Progenitor cell of endocrine pancreas (in vitro differentiated cells): ENCODE data around the gene SQOR. TPM values are rescaled to one million over a fixed set of nuclear protein-coding genes. Genes with fewer than 3 reads are reported as not detected.
A peak's percentile ranks its signal among the peaks of the same experiment; 100 is the strongest.

Source experiments
- DNase-seq: peaks from one replicate; pipeline ENCODE4 v3.0.0; 2021; ENCODE audit warnings: low spot score; ENCODE audit not compliant: unreplicated experiment
- H3K27ac Mint-ChIP-seq: 2 replicates; pipeline ENCODE4 v1.8.0; 2021; ENCODE audit warnings: mild to moderate bottlenecking, moderate library complexity, mixed read lengths
- H3K27me3 Mint-ChIP-seq: 2 replicates; pipeline ENCODE4 v1.8.0; 2021; ENCODE audit warnings: mixed read lengths
- H3K36me3 Mint-ChIP-seq: 2 replicates; pipeline ENCODE4 v1.8.0; 2022; ENCODE audit warnings: mixed read lengths; ENCODE audit not compliant: insufficient read depth
- H3K4me1 Mint-ChIP-seq: 2 replicates; pipeline ENCODE4 v1.8.0; 2021; ENCODE audit warnings: low read depth, mixed read lengths
- H3K4me3 Mint-ChIP-seq: 2 replicates; pipeline ENCODE4 v1.8.0; 2021; ENCODE audit warnings: low read depth, mild to moderate bottlenecking, moderate library complexity, mixed read lengths
- H3K9me3 Mint-ChIP-seq: 2 replicates; pipeline ENCODE4 v1.8.0; 2021; ENCODE audit warnings: low read depth, mixed read lengths
- total RNA-seq: library from RNA; stranded (reverse); gene quantifications from 2 replicates; pipeline ENCODE4 v1.2.1, GENCODE V29; 2021
- TF ChIP-seq, protein P1 (sequence below): fragments of 200-600 bp; sonication (generic); IDR thresholded peaks from one replicate; pipeline ENCODE4 v1.5.0; 2021; ENCODE audit warnings: antibody characterized with exemption, mild to moderate bottlenecking; ENCODE audit not compliant: unreplicated experiment

Gene SQOR
- total RNA-seq, 1 donor from 2014 or later: 39.3 TPM

DNA sequence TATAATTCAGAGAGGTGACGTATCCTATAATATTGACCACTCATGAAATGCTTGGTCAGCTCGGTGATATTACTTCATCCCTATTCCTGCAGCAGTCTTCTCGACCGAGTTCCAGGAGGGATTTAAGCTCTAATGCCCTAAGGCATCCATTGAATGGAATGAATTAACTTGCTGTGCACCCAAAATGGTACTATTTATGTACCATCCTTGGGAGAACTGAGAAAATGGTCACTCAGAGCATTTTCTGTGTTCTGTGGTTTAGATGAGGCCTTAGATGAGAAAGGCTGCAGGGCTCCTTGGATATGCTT, 47.0 kb upstream of the SQOR start:
- Mint-ChIP-seq H3K4me3 (peak overlapping the region; percentile 98), H3K27me3 (no peaks in the 10 kb centered on the region), H3K4me1 (peaks cover 36% of the 10 kb centered on the region), H3K36me3 (no peaks in the 10 kb centered on the region), H3K9me3 (no peaks in the 10 kb centered on the region), H3K27ac (peak overlapping the region; percentile 100)
- TF ChIP-seq, protein P1, sequence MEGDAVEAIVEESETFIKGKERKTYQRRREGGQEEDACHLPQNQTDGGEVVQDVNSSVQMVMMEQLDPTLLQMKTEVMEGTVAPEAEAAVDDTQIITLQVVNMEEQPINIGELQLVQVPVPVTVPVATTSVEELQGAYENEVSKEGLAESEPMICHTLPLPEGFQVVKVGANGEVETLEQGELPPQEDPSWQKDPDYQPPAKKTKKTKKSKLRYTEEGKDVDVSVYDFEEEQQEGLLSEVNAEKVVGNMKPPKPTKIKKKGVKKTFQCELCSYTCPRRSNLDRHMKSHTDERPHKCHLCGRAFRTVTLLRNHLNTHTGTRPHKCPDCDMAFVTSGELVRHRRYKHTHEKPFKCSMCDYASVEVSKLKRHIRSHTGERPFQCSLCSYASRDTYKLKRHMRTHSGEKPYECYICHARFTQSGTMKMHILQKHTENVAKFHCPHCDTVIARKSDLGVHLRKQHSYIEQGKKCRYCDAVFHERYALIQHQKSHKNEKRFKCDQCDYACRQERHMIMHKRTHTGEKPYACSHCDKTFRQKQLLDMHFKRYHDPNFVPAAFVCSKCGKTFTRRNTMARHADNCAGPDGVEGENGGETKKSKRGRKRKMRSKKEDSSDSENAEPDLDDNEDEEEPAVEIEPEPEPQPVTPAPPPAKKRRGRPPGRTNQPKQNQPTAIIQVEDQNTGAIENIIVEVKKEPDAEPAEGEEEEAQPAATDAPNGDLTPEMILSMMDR: no peak
- DNase-seq: no peak

DNA sequence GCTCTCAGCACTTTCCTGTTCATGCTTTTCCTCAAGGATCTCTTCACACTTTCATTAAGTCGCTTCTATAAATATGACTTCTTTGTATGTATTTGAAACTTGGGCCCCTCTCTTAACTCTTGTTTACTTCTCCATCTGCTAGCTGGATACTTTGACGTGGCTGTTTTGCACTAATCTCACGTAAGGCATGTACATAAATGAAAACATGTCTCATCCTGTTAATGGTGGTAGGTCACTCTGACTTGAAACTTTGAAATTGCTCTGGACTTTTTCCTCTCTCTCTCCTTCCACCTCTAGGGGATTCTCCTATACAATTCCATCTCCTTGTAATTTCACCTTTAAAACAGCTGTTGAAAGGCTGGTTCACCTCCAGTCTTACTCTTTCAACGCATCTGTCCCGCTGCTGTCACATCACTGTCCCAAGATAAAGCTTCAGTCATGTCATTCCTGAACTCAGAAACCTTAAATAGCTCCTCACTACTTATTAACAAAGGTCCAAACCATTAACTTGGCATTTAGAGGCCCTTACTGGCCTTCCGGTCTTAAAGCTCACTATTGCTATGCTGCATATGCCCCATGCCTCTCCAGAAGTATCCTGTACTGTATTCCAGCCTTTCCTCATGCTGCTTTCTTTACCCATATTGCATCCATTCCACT, 46.5 kb upstream of the SQOR start:
- Mint-ChIP-seq H3K4me1 (peaks cover 36% of the 10 kb centered on the region), H3K27me3 (no peaks in the 10 kb centered on the region), H3K27ac (peak overlapping the region; percentile 100), H3K36me3 (no peaks in the 10 kb centered on the region), H3K4me3 (peak overlapping the region; percentile 98), H3K9me3 (no peaks in the 10 kb centered on the region)
- TF ChIP-seq, protein P1: no peak
- no peak for DNase-seq

DNA sequence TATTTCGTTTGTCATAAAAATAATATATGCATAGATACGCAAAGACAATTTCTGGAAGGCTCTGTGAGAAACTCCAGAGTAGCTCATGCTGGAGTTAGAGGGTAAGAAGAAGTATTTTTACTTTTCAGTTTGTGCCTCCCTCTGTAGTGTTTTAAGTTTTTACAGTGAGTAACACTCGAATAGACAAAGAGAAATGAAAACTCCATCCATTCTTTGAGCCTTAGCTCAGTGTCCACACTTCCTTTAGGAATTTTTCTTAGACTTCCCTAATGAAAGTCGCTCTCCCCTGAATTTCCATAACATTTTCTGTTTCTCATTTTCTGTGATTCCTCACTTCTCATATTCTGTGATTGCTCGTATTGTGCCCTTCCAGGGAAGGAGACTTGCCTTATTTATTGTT, 45.6 kb upstream of the SQOR start:
- H3K4me1 Mint-ChIP-seq: peaks cover 36% of the 10 kb centered on the region
- DNase-seq: no peak
- no peaks in the 10 kb centered on the region for H3K9me3 Mint-ChIP-seq
- H3K36me3 Mint-ChIP-seq: peaks cover 3% of the 10 kb centered on the region
- H3K27ac Mint-ChIP-seq: peak overlapping the region; percentile 100
- TF ChIP-seq, protein P1: no peak
- no peaks in the 10 kb centered on the region for H3K27me3 Mint-ChIP-seq
- H3K4me3 Mint-ChIP-seq: peak overlapping the region; percentile 98

DNA sequence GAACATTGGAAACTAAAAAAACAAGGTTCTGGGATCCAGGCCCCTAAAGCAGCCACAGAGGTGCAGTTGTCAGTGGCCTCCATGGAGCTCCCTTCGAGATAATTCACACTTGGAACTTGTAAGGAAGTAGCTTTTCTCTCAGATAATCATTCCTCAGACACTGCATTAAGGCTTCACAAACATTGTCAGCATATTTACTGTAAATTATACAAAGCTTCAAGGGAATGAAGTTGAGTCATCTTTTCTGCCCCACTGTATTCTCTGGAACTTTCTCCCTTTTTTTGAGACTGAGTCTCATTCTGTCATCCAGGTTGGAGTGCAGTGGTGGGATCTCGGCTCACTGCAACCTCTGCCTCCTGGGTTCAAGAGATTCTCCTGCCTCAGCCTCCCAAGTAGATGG, 40.5 kb upstream of the SQOR start:
- Mint-ChIP-seq H3K36me3 (peaks cover 28% of the 10 kb centered on the region), H3K27ac (no peak overlapping the region), H3K9me3 (peaks cover 3% of the 10 kb centered on the region), H3K4me3 (no peak overlapping the region), H3K27me3 (no peaks in the 10 kb centered on the region), H3K4me1 (peaks cover 14% of the 10 kb centered on the region)
- TF ChIP-seq, protein P1: no peak
- no peak for DNase-seq

DNA sequence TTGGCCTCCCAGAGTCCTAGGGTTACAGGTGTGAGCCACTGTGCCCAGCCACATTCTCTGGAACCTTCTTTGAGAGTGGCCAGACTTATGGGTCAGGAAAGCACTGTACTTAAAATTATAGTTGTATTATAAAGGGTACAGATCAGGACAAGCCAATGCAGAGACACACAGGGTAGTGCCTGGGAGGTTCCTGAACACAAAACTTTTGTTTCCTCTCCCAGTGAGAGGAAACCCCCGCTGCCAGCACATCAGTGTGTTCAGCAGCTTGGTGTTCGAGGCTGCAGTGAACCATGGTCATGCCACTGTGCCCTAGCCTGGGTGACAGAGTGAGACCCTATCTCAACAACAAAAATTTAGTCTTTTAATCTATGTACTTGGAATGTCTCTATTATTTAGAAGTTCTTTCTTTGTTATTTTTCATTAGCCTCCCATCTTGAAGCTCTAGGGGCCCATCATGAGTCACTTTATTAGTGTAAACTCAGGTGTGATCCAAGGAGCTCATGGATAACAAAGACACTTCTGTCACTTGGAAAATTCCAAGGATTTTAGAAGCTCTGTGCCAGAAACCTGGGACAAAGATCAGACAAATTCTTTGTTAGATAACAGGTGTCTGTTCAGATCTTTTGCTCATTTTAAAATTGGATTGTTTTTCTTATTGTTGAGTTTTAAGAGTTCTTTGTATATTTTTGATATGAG, 39.8 kb upstream of the SQOR start:
- Mint-ChIP-seq H3K36me3 (peaks cover 28% of the 10 kb centered on the region), H3K27ac (no peak overlapping the region), H3K9me3 (peaks cover 3% of the 10 kb centered on the region), H3K4me3 (no peak overlapping the region), H3K4me1 (peaks cover 12% of the 10 kb centered on the region), H3K27me3 (no peaks in the 10 kb centered on the region)
- TF ChIP-seq, protein P1: no peak
- no peak for DNase-seq
